T47D (cell line): ENCODE data around the gene GDF2.

Source experiments
- DNase-seq, 2 experiments: peaks; one replicate each; pipeline versions ENCODE4 v3.0.0 to v3.0.0-alpha.2; 2011 to 2012; ENCODE audit warnings: low read depth in 1 of 2, low spot score in 1 of 2
- JUND ChIP-seq: IDR thresholded peaks from 2 replicates; pipeline ENCODE4 v1.6.1; 2012; ENCODE audit warnings: low read depth
- in situ Hi-C: cut with HindIII; loops from 2 replicates; pipeline ENCODE4 v1.10.0; 2016; ENCODE audit warnings: low sequenced_read_pairs, low pct_unique_long_range_greater_than_20kb

Gene GDF2

DNA sequence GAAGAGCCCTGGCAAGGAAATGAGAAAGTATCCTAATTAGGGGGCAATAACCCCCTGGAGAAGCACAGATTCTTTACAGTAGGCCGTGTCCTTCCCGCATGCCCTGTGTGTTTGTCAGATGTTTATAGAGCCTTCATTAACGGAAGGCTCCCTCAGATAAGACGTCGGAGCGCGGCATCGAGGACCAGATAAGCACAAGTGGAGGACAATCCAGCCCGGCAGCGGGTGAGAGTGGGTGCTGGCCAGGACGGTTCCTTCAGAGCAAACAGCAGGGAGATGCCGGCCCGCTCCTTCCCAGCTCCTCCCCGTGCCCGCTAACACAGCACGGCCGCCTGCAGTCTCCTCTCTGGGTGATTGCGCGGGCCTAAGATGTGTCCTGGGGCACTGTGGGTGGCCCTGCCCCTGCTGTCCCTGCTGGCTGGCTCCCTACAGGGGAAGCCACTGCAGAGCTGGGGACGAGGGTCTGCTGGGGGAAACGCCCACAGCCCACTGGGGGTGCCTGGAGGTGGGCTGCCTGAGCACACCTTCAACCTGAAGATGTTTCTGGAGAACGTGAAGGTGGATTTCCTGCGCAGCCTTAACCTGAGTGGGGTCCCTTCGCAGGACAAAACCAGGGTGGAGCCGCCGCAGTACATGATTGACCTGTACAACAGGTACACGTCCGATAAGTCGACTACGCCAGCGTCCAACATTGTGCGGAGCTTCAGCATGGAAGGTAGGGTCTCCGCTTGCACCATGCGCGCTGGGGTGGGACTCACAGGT is at the start of gene GDF2:
GDF2 (plus strand) TSS at position 155 of the 762 bp plus-strand sequence; CDS start at position 370, 215 bp downstream.
- no peak for TF ChIP-seq JUND

DNA sequence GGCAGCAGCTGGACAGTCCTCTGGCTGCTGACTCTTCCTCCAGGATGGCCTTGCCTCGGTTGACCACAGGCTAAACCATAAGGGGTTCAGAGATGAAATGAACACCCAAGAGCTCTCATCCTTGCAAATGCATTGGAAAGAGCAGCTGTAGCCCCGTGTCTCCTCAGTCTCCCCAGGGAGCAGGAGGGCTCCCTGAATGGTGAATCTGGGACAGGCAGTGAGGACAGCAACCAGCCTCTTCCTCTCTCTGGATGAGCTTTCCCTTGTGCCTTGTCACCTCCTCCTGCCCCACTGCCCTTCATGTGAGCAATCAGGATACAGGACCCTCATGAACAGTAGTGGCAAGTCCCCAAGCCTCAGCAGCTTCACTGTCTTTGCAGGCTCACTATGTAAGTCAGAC is 46.2 kb upstream of the GDF2 start:
- no peak for DNase-seq
- in situ Hi-C loops, result no loop called here
- TF ChIP-seq JUND, result no peak

More for the DNA sequence above, at the start of gene GDF2:
- in situ Hi-C loops, result no loop called here
- no peak for DNase-seq

DNA sequence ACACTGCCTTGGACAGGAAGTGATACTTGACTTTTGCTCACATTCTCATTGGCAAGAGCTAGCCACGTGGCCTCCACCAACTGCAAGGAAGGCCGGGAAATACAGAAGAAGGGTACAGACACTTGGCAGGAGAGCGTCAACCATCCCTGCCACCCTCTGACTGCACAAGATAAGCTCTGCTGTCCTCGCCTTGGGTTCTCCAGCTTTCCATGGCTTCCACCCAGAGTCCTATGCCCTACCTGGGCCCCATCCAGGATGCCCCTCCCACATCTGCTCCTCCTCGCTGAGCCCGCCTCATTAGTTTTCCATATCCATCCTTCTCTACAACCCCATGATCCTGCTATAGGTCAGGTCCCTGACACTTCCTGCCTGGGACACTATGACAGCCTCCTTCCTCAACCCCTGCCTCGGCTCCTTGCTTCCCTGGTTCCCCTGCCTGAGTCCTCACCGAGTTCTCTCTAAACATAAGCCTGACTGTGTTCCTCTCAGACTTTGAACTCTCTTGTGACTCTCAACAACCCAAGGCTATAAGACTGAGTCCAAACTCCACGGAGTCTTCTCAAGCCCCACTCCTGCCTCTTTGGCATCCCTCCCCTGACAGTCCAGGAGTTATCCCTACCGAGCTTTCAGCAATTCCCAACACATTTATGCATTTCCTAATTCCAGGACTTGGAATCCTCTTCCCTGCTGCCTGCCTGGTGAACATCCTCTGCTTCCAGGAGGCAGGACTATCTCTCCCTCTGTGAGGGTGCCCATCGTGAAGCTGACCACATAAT is 45.5 kb upstream of the GDF2 start:
- no peak for DNase-seq
- in situ Hi-C loops, result no loop called here

DNA sequence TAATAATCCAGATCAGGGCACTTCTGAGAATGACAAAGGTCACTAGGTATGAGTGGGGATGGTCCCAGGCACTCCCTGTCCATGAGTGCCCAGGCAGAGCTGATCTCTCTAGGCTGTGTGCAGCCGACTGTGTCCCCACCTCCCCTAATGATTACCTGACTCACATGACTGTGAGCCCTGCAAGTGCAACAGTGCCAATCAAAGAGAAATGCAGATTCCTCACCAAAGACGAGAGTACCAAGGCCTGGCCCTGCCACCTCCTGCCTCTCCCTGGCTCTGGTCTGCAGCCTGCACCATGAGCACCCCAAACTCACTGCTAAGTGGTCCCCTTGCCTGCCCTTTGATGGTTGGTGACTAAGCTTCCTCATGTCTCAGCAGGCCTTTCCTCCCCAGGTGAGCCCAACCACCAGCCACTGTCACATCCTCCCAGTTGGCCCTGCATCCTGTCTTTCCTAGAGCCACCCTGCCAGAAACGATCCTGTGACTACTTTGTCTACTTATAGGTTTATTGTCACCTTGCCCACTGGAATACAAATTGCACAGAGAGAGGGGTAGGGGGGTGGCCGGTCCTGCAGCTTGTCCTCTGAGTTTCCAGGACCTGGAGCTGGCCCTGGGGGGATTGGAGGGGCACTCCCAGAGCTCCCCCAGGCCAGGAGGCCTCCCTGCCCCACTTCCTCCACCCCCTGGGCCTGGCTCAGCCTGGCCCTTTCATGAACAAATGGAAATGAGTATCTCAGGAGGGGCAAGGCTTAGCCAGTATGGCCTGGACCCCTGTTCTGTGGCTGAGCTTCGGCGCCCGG is 44.7 kb upstream of the GDF2 start:
- DNase-seq, result no peak
- in situ Hi-C loops, result no loop called here
- no peak for TF ChIP-seq JUND

More for the DNA sequence above, 45.5 kb upstream of the GDF2 start:
- no peak for TF ChIP-seq JUND

DNA sequence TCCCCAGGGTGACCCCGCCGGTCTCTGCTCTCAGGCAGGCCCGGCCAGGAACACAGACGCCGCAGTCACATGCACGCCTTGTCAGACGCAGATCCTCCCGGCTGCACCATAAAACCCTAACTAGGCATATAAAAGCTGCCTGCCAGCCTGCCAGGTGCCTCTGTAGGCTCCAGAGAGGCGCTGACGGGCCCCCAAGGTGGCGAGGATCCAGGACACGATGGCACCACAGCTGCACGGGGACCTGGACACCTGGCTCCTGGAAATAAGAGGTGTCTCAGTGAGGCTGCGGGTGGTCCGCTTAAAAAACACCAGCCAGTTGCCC is 44.1 kb upstream of the GDF2 start:
- TF ChIP-seq JUND, result no peak
- in situ Hi-C loops, result no loop called here
- DNase-seq, result no peak

- in situ Hi-C loops, result no loop called here
- TF ChIP-seq JUND, result no peak
- DNase-seq, result no peak
Measured at GRCh38 chr10:47278720-47279119, 43.5 kb upstream of the GDF2 start.

GRCh38 chr10:47279276-47279675 is 43.0 kb upstream of the GDF2 start:
- in situ Hi-C loops, result no loop called here
- no peak for TF ChIP-seq JUND
- DNase-seq, result no peak

DNA sequence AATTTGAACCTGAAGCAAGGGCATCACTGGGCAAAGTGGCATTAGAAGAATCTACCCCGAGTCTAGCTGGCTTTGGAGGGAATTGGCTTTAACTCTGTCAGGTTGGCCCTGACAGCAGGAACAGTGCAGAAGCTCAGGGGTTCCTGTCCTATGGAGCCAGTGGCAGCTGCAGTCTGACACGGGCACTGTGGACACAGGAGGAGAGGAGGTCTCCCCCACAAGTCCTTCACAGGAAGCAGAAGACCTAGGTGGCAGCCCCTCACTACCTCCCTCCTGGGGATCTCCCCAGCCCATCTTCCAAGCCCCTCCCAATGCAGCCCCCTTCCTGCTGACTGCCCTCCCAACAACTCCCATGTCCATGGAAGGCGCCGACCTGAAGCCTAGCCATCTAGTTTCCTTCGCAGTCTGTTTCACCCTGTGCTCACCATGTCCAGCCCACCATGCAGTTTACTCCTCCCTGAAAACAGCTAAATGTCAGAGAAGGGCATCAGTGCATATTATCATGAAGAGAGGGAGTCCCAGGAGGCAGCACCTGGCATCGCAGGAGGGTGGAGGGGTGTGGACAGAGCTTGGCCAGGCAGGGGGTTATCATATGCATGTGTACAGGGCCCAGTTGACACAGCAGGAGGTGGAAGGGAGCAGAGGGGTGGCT is 40.1 kb upstream of the GDF2 start:
- no peak for DNase-seq
- in situ Hi-C loops, result no loop called here
- no peak for TF ChIP-seq JUND

- no peak for TF ChIP-seq JUND
- in situ Hi-C loops, result no loop called here
Measured at GRCh38 chr10:47282657-47283018, 39.6 kb upstream of the GDF2 start.

GRCh38 chr10:47283101-47283630 is 39.1 kb upstream of the GDF2 start:
- no peak for DNase-seq
- no peak for TF ChIP-seq JUND
- in situ Hi-C loops, result no loop called here

More at GRCh38 chr10:47282657-47283018, 39.6 kb upstream of the GDF2 start:
- DNase-seq, result no peak

DNA sequence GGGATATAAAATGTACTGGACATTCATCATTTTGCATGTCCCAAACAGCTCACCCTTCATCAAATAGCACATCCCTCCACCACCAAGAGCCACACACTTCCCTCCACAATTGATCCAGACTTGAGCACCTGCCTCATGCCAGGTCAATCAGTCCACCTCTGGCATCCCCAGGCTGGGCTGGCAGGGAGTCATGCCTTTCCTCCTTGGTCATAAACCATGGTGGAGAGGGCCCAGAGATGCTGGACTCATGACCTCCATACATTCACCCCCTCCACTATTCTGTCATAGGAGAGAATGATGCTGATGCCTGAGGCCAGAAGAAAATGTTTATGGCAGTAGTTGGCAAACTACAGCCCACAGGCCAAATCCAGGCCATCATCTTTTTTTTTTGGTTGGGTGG is 38.4 kb upstream of the GDF2 start:
- in situ Hi-C loops, result no loop called here
- no peak for TF ChIP-seq JUND

More for the DNA sequence above, 38.4 kb upstream of the GDF2 start:
- no peak for DNase-seq
